ENCODE results near the gene DSEL. TPM values are rescaled to one million over a fixed set of nuclear protein-coding genes. Genes with fewer than 3 reads are reported as not detected.

Gene DSEL
- polyA plus RNA-seq, 3 donors: 0.03 to 0.05 TPM; not detected in 1

- DNase-seq: no peak
- peaks cover 0 to 8% of the 10 kb centered on the region in 2 donors for H3K9me3 ChIP-seq (replicated peaks in 1 of 2; ENCODE audit: control insufficient read depth in 1 of 2, insufficient read depth in 1 of 2, low read length in 2 of 2)
- no peaks in the 10 kb centered on the region for H3K27me3 ChIP-seq (ENCODE audit: control insufficient read depth in 2 of 2, insufficient read depth in 2 of 2, low read length in 2 of 2)
- intact Hi-C loops (cut with micrococcal nuclease): no loop called here
- Mint-ChIP-seq H3K4me3 (no peak overlapping the region), H3K36me3 (no peaks in the 10 kb centered on the region), H3K9me3 (peaks cover 0 to 5% (median 3%) of the 10 kb centered on the region in 7 donors), H3K4me1 (no peaks in the 10 kb centered on the region), H3K27ac (no peak overlapping the region), H3K27me3 (ENCODE audit: low read depth in 3 of 3) (no peaks in the 10 kb centered on the region)
- TF ChIP-seq CTCF (IDR thresholded peaks at IDR 0.05): no peak
- H3K27ac ChIP-seq (ENCODE audit: low read depth in 1 of 2, low read length in 2 of 2): no peak overlapping the region
- H3K4me3 ChIP-seq (replicated peaks in 1 of 3; ENCODE audit: low read depth in 2 of 3, low read length in 3 of 3): no peak overlapping the region
- no peak overlapping the region for H3K9ac ChIP-seq (ENCODE audit: insufficient read depth, low read length, poor library complexity, severe bottlenecking)
- no peaks in the 10 kb centered on the region for H4K20me1 ChIP-seq (ENCODE audit: insufficient read depth, low read length)
- no peaks in the 10 kb centered on the region for H3K4me1 ChIP-seq (ENCODE audit: control insufficient read depth in 1 of 2, insufficient read depth in 2 of 2, low read length in 2 of 2)
- H3K79me2 ChIP-seq (ENCODE audit: insufficient read depth, low read length): no peaks in the 10 kb centered on the region
- H2AFZ ChIP-seq (ENCODE audit: insufficient read depth, low read depth, low read length, poor library complexity, severe bottlenecking): no peak overlapping the region
- no peak overlapping the region for H3K4me2 ChIP-seq (replicated peaks; ENCODE audit: extremely low read depth, low read length, poor library complexity, severe bottlenecking)
- H3K36me3 ChIP-seq (replicated peaks in 1 of 2; ENCODE audit: control insufficient read depth in 1 of 2, insufficient read depth in 2 of 2, low read length in 2 of 2): no peaks in the 10 kb centered on the region
Measured at GRCh38 chr18:67468038-67468437, 48.5 kb downstream of the DSEL start.

GRCh38 chr18:67467188-67467587 lies 49.3 kb downstream of the DSEL start:
- Histone ChIP-seq H3K4me3 (replicated peaks in 1 of 3; ENCODE audit: low read depth in 2 of 3, low read length in 3 of 3) (no peak overlapping the region), H3K9ac (ENCODE audit: insufficient read depth, low read length, poor library complexity, severe bottlenecking) (no peak overlapping the region), H3K9me3 (replicated peaks in 1 of 2; ENCODE audit: control insufficient read depth in 1 of 2, insufficient read depth in 1 of 2, low read length in 2 of 2) (peaks cover 0 to 8% of the 10 kb centered on the region in 2 donors), H3K4me1 (ENCODE audit: control insufficient read depth in 1 of 2, insufficient read depth in 2 of 2, low read length in 2 of 2) (no peaks in the 10 kb centered on the region), H3K36me3 (replicated peaks in 1 of 2; ENCODE audit: control insufficient read depth in 1 of 2, insufficient read depth in 2 of 2, low read length in 2 of 2) (no peaks in the 10 kb centered on the region), H3K79me2 (ENCODE audit: insufficient read depth, low read length) (no peaks in the 10 kb centered on the region), H2AFZ (ENCODE audit: insufficient read depth, low read depth, low read length, poor library complexity, severe bottlenecking) (no peak overlapping the region), H3K27ac (ENCODE audit: low read depth in 1 of 2, low read length in 2 of 2) (no peak overlapping the region), H4K20me1 (ENCODE audit: insufficient read depth, low read length) (no peaks in the 10 kb centered on the region), H3K27me3 (ENCODE audit: control insufficient read depth in 2 of 2, insufficient read depth in 2 of 2, low read length in 2 of 2) (no peaks in the 10 kb centered on the region), H3K4me2 (replicated peaks; ENCODE audit: extremely low read depth, low read length, poor library complexity, severe bottlenecking) (no peak overlapping the region)
- intact Hi-C loops (cut with micrococcal nuclease): no loop called here
- peaks cover 0 to 5% (median 3%) of the 10 kb centered on the region in 7 donors for H3K9me3 Mint-ChIP-seq
- H3K27me3 Mint-ChIP-seq (ENCODE audit: low read depth in 3 of 3): no peaks in the 10 kb centered on the region
- no peak overlapping the region for H3K4me3 Mint-ChIP-seq
- 100% methylated on average over 1 of the region's 1 CpG for WGBS (ENCODE audit: insufficient coverage)
- no peaks in the 10 kb centered on the region for H3K4me1 Mint-ChIP-seq
- no peaks in the 10 kb centered on the region for H3K36me3 Mint-ChIP-seq
- H3K27ac Mint-ChIP-seq: no peak overlapping the region
- DNase-seq: no peak
- TF ChIP-seq CTCF (IDR thresholded peaks at IDR 0.05): no peak
